HG03139 (cell line): ENCODE results near the gene TTN.
"Not testable (repeated sequence)": the region's sequence is repeated elsewhere in the genome, so short reads cannot be mapped to it uniquely, and the experiment has no call there.

Experiments used
- ATAC-seq: cut with Tn5 transposase; IDR thresholded peaks from one replicate; pipeline ENCODE4 v1.9.1; 2021; ENCODE audit not compliant: unreplicated experiment

The TTN gene

GRCh38 chr2:178542569-178542968 is 264.7 kb downstream of the TTN start:
- ATAC-seq: no peak

- no peak for ATAC-seq
Observed at GRCh38 chr2:178542161-178542560, 265.1 kb downstream of the TTN start.

- ATAC-seq: no peak
Observed at GRCh38 chr2:178536037-178536436, 271.2 kb downstream of the TTN start.

- no peak for ATAC-seq
Observed at GRCh38 chr2:178531168-178531567, 276.1 kb downstream of the TTN start.

GRCh38 chr2:178530625-178531142 is 276.5 kb downstream of the TTN start:
- ATAC-seq: peak; percentile 91

GRCh38 chr2:178530131-178530530 is 277.1 kb downstream of the TTN start:
- ATAC-seq: peak; percentile 1

GRCh38 chr2:178529194-178529593 is 278.0 kb downstream of the TTN start:
- no peak for ATAC-seq

- ATAC-seq: no peak
Observed at GRCh38 chr2:178528647-178529046, 278.6 kb downstream of the TTN start.

GRCh38 chr2:178527592-178527991 is 279.6 kb downstream of the TTN start:
- ATAC-seq: no peak

- ATAC-seq: no peak
Observed at GRCh38 chr2:178526256-178526655, 281.0 kb downstream of the TTN start.

- not testable (repeated sequence) for ATAC-seq
Observed at GRCh38 chr2:178525460-178525859, 281.8 kb downstream of the TTN start.

GRCh38 chr2:178525010-178525409 is 282.2 kb downstream of the TTN start:
- not testable (repeated sequence) for ATAC-seq

GRCh38 chr2:178523596-178524134 is 283.6 kb downstream of the TTN start:
- ATAC-seq: peak; percentile 2

- ATAC-seq: peak; percentile 94
Observed at GRCh38 chr2:178522950-178523595, 284.1 kb downstream of the TTN start.

GRCh38 chr2:178521304-178522150 is 285.7 kb downstream of the TTN start:
- no peak for ATAC-seq

- ATAC-seq: no peak
Observed at GRCh38 chr2:178517496-178517895, 289.7 kb downstream of the TTN start.

- no peak for ATAC-seq
Observed at GRCh38 chr2:178514664-178515063, 292.6 kb downstream of the TTN start.

GRCh38 chr2:178513876-178514275 is 293.3 kb downstream of the TTN start:
- ATAC-seq: no peak

GRCh38 chr2:178512484-178512883 is 294.7 kb downstream of the TTN start:
- ATAC-seq: no peak

GRCh38 chr2:178510384-178510783 is 296.8 kb downstream of the TTN start:
- no peak for ATAC-seq

GRCh38 chr2:178508646-178509045 is 298.6 kb downstream of the TTN start:
- no peak for ATAC-seq

GRCh38 chr2:178506949-178507348 is 300.3 kb downstream of the TTN start:
- no peak for ATAC-seq
